Spleen (tissue), 11 donors: ENCODE measurements around the gene DYDC1. TPM values are rescaled to one million over a fixed set of nuclear protein-coding genes. Genes with fewer than 3 reads are reported as not detected.

Source experiments
- DNase-seq: peaks from one replicate; pipeline ENCODE4 v3.0.0-alpha.2; 2020
- H3K27ac ChIP-seq, 8 donors: fragments of 200-600 bp; sonication (generic) in 7 of 8; 1 replicate in 4 of 8; 2 replicates in 4 of 8; pipeline versions ENCODE4 v1.5.0 to v1.8.0; 2016 to 2021; ENCODE audit warnings: inconsistent platforms in 4 of 8, mild to moderate bottlenecking in 4 of 8, moderate library complexity in 1 of 8
- H3K27me3 ChIP-seq, 7 donors: fragments of 200-600 bp; sonication (generic) in 6 of 7; replicated peaks in 1 of 7; 1 replicate in 4 of 7; 2 replicates in 3 of 7; pipeline versions ENCODE4 v1.5.0 to v1.8.0; 2016 to 2021; ENCODE audit warnings: inconsistent platforms in 3 of 7, mild to moderate bottlenecking in 1 of 7
- H3K36me3 ChIP-seq, 6 donors: fragments of 200-600 bp; sonication (generic) in 5 of 6; 1 replicate in 4 of 6; 2 replicates in 2 of 6; pipeline versions ENCODE4 v1.5.0 to v1.8.0; 2016 to 2021; ENCODE audit warnings: inconsistent platforms in 2 of 6
- H3K4me1 ChIP-seq, 6 donors: fragments of 200-600 bp; sonication (generic) in 5 of 6; 1 replicate in 3 of 6; 2 replicates in 3 of 6; pipeline versions ENCODE4 v1.5.0 to v1.8.0; 2016 to 2021; ENCODE audit warnings: inconsistent platforms in 3 of 6
- H3K4me3 ChIP-seq, 8 donors: fragments of 200-600 bp; sonication (generic) in 7 of 8; 1 replicate in 4 of 8; 2 replicates in 4 of 8; pipeline versions ENCODE4 v1.5.0 to v1.8.0; 2016 to 2021; ENCODE audit warnings: inconsistent platforms in 4 of 8, mild to moderate bottlenecking in 4 of 8, moderate library complexity in 2 of 8
- H3K9me3 ChIP-seq, 8 donors: fragments of 200-600 bp; sonication (generic) in 7 of 8; 1 replicate in 4 of 8; 2 replicates in 4 of 8; pipeline versions ENCODE4 v1.5.0 to v1.8.0; 2016 to 2021; ENCODE audit warnings: inconsistent platforms in 4 of 8
- POLR2A ChIP-seq, 3 donors: fragments of 450-650 bp; IDR thresholded peaks; one replicate each; pipeline ENCODE4 v1.5.1; 2017; ENCODE audit warnings: antibody characterized with exemption in 3 of 3, mild to moderate bottlenecking in 1 of 3
- POLR2AphosphoS5 ChIP-seq, 3 donors: sonication (generic); formaldehyde crosslinking; IDR thresholded peaks; one replicate each; pipeline ENCODE4 v1.5.1; 2017; ENCODE audit warnings: antibody characterized with exemption in 3 of 3
- WGBS, 5 donors: extraction: QIAGEN DNeasy Blood & Tissue Kit in 3 of 5; methylation state at CpG; one replicate each; pipeline versions ENCODE4 v1.1.5 to v1.1.7; 2013 to 2018; 5-methylcytosine and 5-hydroxymethylcytosine counted together
- intact Hi-C: fragments of 100-400 bp; cut with DNase I; formaldehyde crosslinking; loops from one replicate; pipeline ENCODE4 v1.15.0; 2023; ENCODE audit warnings: low total_unique reads
- polyA plus RNA-seq, 3 donors: library from polyadenylated mRNA; stranded (reverse); fragments of 200-250 nt; gene quantifications; one replicate each; pipeline ENCODE4 v1.2.1, GENCODE V29; 2013
- total RNA-seq, 7 donors: library from RNA; depleted of rRNA in 3 of 7; stranded (reverse); fragments of >200 nt in 3 of 7; fragmentation: NEBNext Ultra II Directional in 4 of 7; extraction: Animal tissue kit (Norgen Biotek cat#: 25700) in 4 of 7; gene quantifications; one replicate each; pipeline versions ENCODE4 v1.1.0 to v1.2.1, GENCODE V29; 2016 to 2021
- TF ChIP-seq, protein P1 (sequence below), 11 experiments: fragments of 200-600 bp in 7 of 11; fragments of 450-650 bp in 4 of 11; sonication (generic) in 4 of 11; IDR thresholded peaks in 8 of 11; conservative IDR thresholded peaks in 3 of 11; 1 replicate in 7 of 11; 2 replicates in 4 of 11; pipeline versions ENCODE4 v1.4.0 to v1.8.0; 2016 to 2021; ENCODE audit warnings: antibody characterized with exemption in 11 of 11, inconsistent platforms in 4 of 11, mild to moderate bottlenecking in 1 of 11
- donor health status: healthy with polysubstance abuse.
- donor health status: DM: no; HTN: no; CAD: no; lungs with moderate emphysema.
- donor health status: DM: no; HTN: no; CAD: no.
- donor health status: Bipolar disorder and iron deficiency.
- donor health status: healthy.
- donor health status: DM: no; HTN: no; CAD: no.
- donor health status: DM: yes; HTN: yes; CAD: no.

DYDC1 gene
- total and polyA plus RNA-seq, 10 donors: not detected

DNA sequence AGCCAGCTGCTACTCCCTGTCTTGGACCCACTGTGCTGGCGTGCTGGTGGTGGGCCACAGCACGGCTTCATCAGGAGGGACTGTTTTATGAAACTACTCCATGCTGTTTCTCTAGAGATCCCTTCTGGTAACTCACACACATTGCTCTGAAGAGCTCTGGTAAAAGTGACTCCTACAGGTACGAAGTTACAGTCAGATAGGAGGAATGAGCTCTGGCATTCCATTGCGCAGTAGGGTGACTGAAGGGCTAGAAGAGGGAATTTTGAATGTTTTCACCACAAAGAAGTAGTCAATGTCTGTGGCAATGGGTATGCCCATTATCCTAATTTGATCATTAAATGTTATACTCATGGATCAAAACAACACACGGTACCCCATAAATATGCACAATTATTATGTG lies 67.7 kb downstream of the DYDC1 start:
- DNase-seq: no peak
- Histone ChIP-seq H3K4me3 (no peak overlapping the region), H3K36me3 (no peaks in the 10 kb centered on the region), H3K27me3 (peaks cover 0 to 8% (median 0%) of the 10 kb centered on the region in 7 donors), H3K27ac (no peak overlapping the region), H3K4me1 (no peaks in the 10 kb centered on the region), H3K9me3 (no peaks in the 10 kb centered on the region)
- no peak for TF ChIP-seq POLR2AphosphoS5 (IDR thresholded peaks at IDR 0.05)
- TF ChIP-seq, protein P1, sequence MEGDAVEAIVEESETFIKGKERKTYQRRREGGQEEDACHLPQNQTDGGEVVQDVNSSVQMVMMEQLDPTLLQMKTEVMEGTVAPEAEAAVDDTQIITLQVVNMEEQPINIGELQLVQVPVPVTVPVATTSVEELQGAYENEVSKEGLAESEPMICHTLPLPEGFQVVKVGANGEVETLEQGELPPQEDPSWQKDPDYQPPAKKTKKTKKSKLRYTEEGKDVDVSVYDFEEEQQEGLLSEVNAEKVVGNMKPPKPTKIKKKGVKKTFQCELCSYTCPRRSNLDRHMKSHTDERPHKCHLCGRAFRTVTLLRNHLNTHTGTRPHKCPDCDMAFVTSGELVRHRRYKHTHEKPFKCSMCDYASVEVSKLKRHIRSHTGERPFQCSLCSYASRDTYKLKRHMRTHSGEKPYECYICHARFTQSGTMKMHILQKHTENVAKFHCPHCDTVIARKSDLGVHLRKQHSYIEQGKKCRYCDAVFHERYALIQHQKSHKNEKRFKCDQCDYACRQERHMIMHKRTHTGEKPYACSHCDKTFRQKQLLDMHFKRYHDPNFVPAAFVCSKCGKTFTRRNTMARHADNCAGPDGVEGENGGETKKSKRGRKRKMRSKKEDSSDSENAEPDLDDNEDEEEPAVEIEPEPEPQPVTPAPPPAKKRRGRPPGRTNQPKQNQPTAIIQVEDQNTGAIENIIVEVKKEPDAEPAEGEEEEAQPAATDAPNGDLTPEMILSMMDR (IDR thresholded peaks at IDR 0.05 in 8 of 11, conservative IDR thresholded peaks at IDR 0.05 in 3 of 11): no peak
- TF ChIP-seq POLR2A (IDR thresholded peaks at IDR 0.05): no peak
- intact Hi-C loops: no loop called here
- WGBS, 5 donors: 88 to 95% (median 89%) methylated on average over 5 of the region's 5 CpGs

Other genes starting within 250 kb of the DYDC1 start
- 1 to 10 TPM in 6 of 7 donors, not detected in 1; 1.0 to 3.8 (median 2.0) TPM for gene PLAC9, start 224.0 kb downstream of the DYDC1 start, total RNA-seq
- 1 to 10 TPM; 5.6 to 8.0 (median 6.7) TPM for gene PLAC9, start 224.0 kb downstream of the DYDC1 start, polyA plus RNA-seq
- 100 to 1,000 TPM; 102 to 201 (median 157) TPM for gene ANXA11, start 151.2 kb downstream of the DYDC1 start, total RNA-seq
- gene ANXA11, start 151.2 kb downstream of the DYDC1 start, polyA plus RNA-seq: 100 to 1,000 TPM in 2 of 3 donors, 10 to 100 TPM in 1; 89.9 to 143 (median 117) TPM
- under 1 TPM in 1 of 7 donors, not detected in 6; 0.76 TPM for gene MAT1A, start 67.1 kb downstream of the DYDC1 start, total RNA-seq
- under 1 TPM in 1 of 3 donors, not detected in 2; 0.05 TPM for gene MAT1A, start 67.1 kb downstream of the DYDC1 start, polyA plus RNA-seq
- not detected for gene DYDC2, start within 50 bp of the DYDC1 start, total RNA-seq
- not detected for gene DYDC2, start within 50 bp of the DYDC1 start, polyA plus RNA-seq
- gene PRXL2A, start 51.8 kb upstream of the DYDC1 start, total RNA-seq: 10 to 100 TPM; 12.7 to 20.7 (median 16.9) TPM
- 10 to 100 TPM; 12.4 to 19.0 (median 14.3) TPM for gene PRXL2A, start 51.8 kb upstream of the DYDC1 start, polyA plus RNA-seq
- gene TSPAN14, start 97.6 kb upstream of the DYDC1 start, total RNA-seq: 100 to 1,000 TPM in 6 of 7 donors, 10 to 100 TPM in 1; 81.3 to 172 (median 129) TPM
- 10 to 100 TPM; 13.3 to 32.5 (median 24.6) TPM for gene TSPAN14, start 97.6 kb upstream of the DYDC1 start, polyA plus RNA-seq
- under 1 TPM in 5 of 7 donors, not detected in 2; 0.11 to 0.46 (median 0.21) TPM for gene SH2D4B, start 181.1 kb upstream of the DYDC1 start, total RNA-seq
- under 1 TPM; 0.08 to 0.11 (median 0.10) TPM for gene SH2D4B, start 181.1 kb upstream of the DYDC1 start, polyA plus RNA-seq